Brain microvascular endothelial cell (primary cell): ENCODE results near the gene ACO2.
"Not testable (repeated sequence)": the region's sequence is repeated elsewhere in the genome, so short reads cannot be mapped to it uniquely, and the experiment has no call there.

Source experiments
- DNase-seq: peaks from one replicate; pipeline ENCODE4 v3.0.0-alpha.2; 2020
- H3K27ac ChIP-seq: fragments of 250-450 bp; sonication (Bioruptor Pico); 2 replicates; pipeline ENCODE4 v1.5.1; 2020; ENCODE audit warnings: mild to moderate bottlenecking, moderate library complexity
- H3K27me3 ChIP-seq: fragments of 250-450 bp; sonication (Bioruptor Pico); replicated peaks from 2 replicates; pipeline ENCODE4 v1.5.1; 2020; ENCODE audit warnings: mild to moderate bottlenecking
- H3K36me3 ChIP-seq: fragments of 250-450 bp; sonication (Bioruptor Pico); replicated peaks from 2 replicates; pipeline ENCODE4 v1.5.1; 2020; ENCODE audit warnings: mild to moderate bottlenecking
- H3K4me3 ChIP-seq: 2 replicates; pipeline ENCODE4 v1.5.1; 2011; ENCODE audit warnings: low read depth, mild to moderate bottlenecking, control low read depth, low read length, moderate library complexity
- CTCF ChIP-seq: IDR thresholded peaks from 2 replicates; pipeline ENCODE4 v1.5.1; 2011; ENCODE audit warnings: low read depth, mild to moderate bottlenecking, moderate library complexity, low read length, control low read depth, inconsistent platforms; ENCODE audit errors: missing control alignments
- in situ Hi-C: cut with HindIII; loops from 2 replicates; pipeline ENCODE4 v1.10.0; 2017; ENCODE audit warnings: low sequenced_read_pairs, low pct_ligation_motif_present

ACO2 gene

DNA sequence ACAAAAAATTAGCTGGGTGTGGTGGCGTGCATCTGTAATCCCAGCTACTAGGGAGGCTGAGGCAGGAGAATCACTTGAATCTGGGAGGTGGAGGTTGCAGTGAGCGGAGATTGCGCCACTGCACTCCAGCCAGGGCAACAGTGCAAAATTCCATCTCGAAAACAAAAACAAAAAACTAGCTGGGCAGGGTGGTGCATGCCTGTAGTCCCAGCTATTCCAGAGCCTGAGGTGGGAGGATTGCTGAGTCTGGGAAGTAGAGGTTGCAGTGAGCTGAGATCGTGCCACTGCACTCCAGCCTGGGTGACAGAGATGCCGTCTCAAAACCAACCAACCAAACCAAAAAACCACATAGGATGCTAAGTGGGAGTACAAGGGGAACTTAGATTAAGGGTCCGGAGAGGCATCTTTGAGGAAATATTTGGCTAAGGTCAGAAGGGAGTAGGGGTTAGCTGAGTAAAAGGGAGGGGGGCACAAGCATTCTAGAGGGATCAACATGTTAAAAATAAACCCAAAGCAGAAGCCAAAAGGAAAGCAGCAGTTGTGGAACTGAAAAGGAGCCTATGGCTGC lies 10.7 kb upstream of the ACO2 start:
- Histone ChIP-seq H3K4me3 (no peak overlapping the region), H3K27me3 (no peaks in the 10 kb centered on the region), H3K36me3 (peaks cover 28% of the 10 kb centered on the region), H3K27ac (no peak overlapping the region)
- in situ Hi-C loops = no loop called here
- DNase-seq = no peak
- no peak for TF ChIP-seq CTCF

DNA sequence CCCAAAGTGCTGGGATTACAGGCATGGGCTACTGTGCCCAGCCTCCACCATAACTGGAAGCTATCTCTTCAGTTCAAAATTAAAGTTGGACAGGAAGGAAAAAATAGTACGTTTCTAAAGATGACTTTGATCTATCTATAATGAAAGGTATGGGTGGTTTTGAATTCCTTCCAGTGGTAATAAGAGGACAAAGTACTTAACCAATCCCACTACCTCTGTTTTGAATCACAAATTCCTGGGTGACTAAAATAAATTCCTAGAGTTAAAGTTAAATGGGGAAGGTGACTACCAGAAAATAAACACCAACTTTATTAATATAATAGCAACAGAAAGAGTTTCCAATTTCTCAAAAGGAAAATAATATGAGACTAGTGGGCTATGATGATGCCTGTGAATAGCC lies 9.5 kb upstream of the ACO2 start:
- in situ Hi-C loops = no loop called here
- peaks cover 34% of the 10 kb centered on the region for H3K36me3 ChIP-seq
- H3K27me3 ChIP-seq = no peaks in the 10 kb centered on the region
- H3K4me3 ChIP-seq = no peak overlapping the region
- TF ChIP-seq CTCF = no peak
- DNase-seq = no peak
- no peak overlapping the region for H3K27ac ChIP-seq

DNA sequence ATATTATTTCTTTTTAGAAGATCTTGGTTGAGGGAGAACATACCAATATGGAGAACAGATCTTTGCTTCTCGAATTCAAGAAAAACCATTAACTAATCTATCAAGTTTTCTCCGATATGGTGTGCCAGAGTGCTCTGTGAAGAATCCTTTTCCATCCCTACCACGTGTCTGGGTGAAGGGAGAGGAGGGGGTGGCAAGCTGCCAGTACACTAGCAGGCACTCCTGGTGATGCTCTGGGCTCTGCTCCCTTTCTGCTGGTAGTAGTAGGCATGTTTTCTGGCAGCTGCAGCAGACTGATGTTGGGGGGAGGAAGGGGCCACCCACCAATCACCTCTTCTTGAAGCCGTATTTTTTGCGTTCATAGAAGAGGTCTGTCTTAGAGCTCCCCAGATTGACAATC lies 8.8 kb upstream of the ACO2 start:
- in situ Hi-C loops, H3K27ac ChIP-seq, H3K4me3 ChIP-seq, H3K27me3 ChIP-seq, DNase-seq: not testable (repeated sequence)
- peaks cover 40% of the 10 kb centered on the region for H3K36me3 ChIP-seq

DNA sequence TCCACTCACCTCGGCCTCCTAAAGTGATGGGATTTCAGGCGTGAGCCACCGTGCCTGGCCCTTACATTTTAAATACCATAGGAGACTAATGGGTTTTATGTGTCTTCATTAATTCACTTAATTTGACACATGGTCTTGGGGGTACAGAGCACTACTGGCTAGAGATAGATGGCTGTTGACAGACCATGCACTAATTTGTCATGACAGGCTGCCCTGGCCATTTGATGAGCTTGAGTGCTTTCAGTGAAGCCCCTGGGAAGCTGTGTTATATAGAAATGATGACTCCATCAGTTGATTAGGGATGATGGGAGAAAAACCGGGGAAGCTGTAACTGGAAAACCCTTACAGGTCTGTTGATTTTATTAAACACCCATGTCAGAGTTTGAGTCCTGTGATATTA lies 7.0 kb upstream of the ACO2 start:
- in situ Hi-C loops = no loop called here
- Histone ChIP-seq H3K27me3 (no peaks in the 10 kb centered on the region), H3K4me3 (no peak overlapping the region), H3K36me3 (peaks cover 54% of the 10 kb centered on the region), H3K27ac (no peak overlapping the region)
- no peak for DNase-seq
- no peak for TF ChIP-seq CTCF

GRCh38 chr22:41469218-41469851 lies 418 bp downstream of the ACO2 start:
- peak overlapping the region; percentile 97 for H3K27ac ChIP-seq
- peaks cover 28% of the 10 kb centered on the region for H3K36me3 ChIP-seq
- H3K4me3 ChIP-seq = peak overlapping the region; percentile 95
- TF ChIP-seq CTCF = no peak
- no peaks in the 10 kb centered on the region for H3K27me3 ChIP-seq
- in situ Hi-C loops = no loop called here
- no peak for DNase-seq

- no peak for DNase-seq
- Histone ChIP-seq H3K36me3 (peaks cover 14% of the 10 kb centered on the region), H3K27ac (no peak overlapping the region), H3K27me3 (no peaks in the 10 kb centered on the region), H3K4me3 (no peak overlapping the region)
- in situ Hi-C loops = no loop called here
- no peak for TF ChIP-seq CTCF
Measured at GRCh38 chr22:41470886-41471285, 2.0 kb downstream of the ACO2 start.
